ENCODE results near the gene DPP10. TPM values are rescaled to one million over a fixed set of nuclear protein-coding genes. Genes with fewer than 3 reads are reported as not detected.
A peak's percentile ranks its signal among the peaks of the same experiment; 100 is the strongest.

Gene DPP10
- total and polyA plus RNA-seq, 4 experiments from 2014 or later = not detected

DNA sequence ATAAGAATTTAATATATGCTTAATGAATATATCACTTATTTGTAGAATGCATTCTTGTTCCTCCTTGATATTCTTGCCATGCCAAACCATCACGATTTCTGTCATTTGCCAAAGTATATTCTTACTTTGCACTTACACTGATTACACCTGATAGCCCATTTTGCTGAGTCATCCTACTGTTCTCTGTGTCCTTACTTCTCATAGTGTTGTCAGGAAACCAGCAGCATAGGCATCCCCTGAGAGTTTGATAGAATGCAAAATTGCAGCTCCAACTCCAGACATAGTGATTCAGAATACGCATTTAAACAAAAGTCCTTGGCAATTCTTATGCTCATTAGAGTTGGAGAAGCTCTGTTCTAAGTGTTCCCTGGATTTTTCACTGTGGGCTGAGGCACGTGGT is 687.1 kb downstream of the DPP10 start:
- intact Hi-C loops (cut with micrococcal nuclease) = no loop called here
- no peaks in the 10 kb centered on the region for H3K36me3 ChIP-seq (ENCODE audit: insufficient read depth, low read length)
- Mint-ChIP-seq H3K9me3 (peaks cover 0 to 8% (median 2%) of the 10 kb centered on the region in 8 donors), H3K27me3 (no peaks in the 10 kb centered on the region), H3K27ac (no peak overlapping the region), H3K4me3 (no peak overlapping the region), H3K4me1 (no peaks in the 10 kb centered on the region), H3K36me3 (no peaks in the 10 kb centered on the region)
- ChIA-PET CTCF (ENCODE audit: partially characterized antibody) (no interaction called here), POLR2A (ENCODE audit: partially characterized antibody) (no interaction called here)
- no peak overlapping the region for H3K27ac ChIP-seq (ENCODE audit: low read depth, low read length)
- DNase-seq = no peak
- H3K4me3 ChIP-seq (ENCODE audit: low read length in 2 of 2) = no peak overlapping the region
- H3K4me1 ChIP-seq (ENCODE audit: insufficient read depth, low read length) = no peaks in the 10 kb centered on the region
- no peaks in the 10 kb centered on the region for H3K9me3 ChIP-seq (ENCODE audit: control insufficient read depth in 1 of 2, low read length in 2 of 2)
- H3K27me3 ChIP-seq (ENCODE audit: insufficient read depth, low read length) = no peaks in the 10 kb centered on the region

GRCh38 chr2:115160531-115161080 is 718.2 kb downstream of the DPP10 start:
- POLR2A ChIA-PET (ENCODE audit: partially characterized antibody) = no interaction called here

GRCh38 chr2:115161081-115161770 is 718.8 kb downstream of the DPP10 start:
- Histone ChIP-seq H3K9me3 (ENCODE audit: control insufficient read depth in 1 of 2, low read length in 2 of 2) (no peaks in the 10 kb centered on the region), H3K4me1 (ENCODE audit: insufficient read depth, low read length) (no peaks in the 10 kb centered on the region), H3K36me3 (ENCODE audit: insufficient read depth, low read length) (no peaks in the 10 kb centered on the region), H3K27me3 (ENCODE audit: insufficient read depth, low read length) (no peaks in the 10 kb centered on the region), H3K27ac (ENCODE audit: low read depth, low read length) (no peak overlapping the region), H3K4me3 (ENCODE audit: low read length in 2 of 2) (no peak overlapping the region)
- Mint-ChIP-seq H3K9me3 (peaks cover 0 to 21% (median 9%) of the 10 kb centered on the region in 8 donors), H3K4me1 (peaks cover 0 to 11% (median 3%) of the 10 kb centered on the region in 4 donors), H3K27ac (no peak overlapping the region), H3K27me3 (peaks cover 13 to 19% of the 10 kb centered on the region in 2 donors), H3K4me3 (peak overlapping the region in 3 of 8 donors; percentile 38 to 70 (median 48)), H3K36me3 (no peaks in the 10 kb centered on the region)
- CTCF ChIA-PET (ENCODE audit: partially characterized antibody) = no interaction called here
- intact Hi-C loops (cut with micrococcal nuclease) = no loop called here
- DNase-seq = no peak
- POLR2A ChIA-PET (ENCODE audit: partially characterized antibody) = no interaction called here

More at GRCh38 chr2:115160531-115161080, 718.2 kb downstream of the DPP10 start:
- Mint-ChIP-seq H3K27me3 (peaks cover 13 to 19% of the 10 kb centered on the region in 2 donors), H3K4me1 (peaks cover 0 to 11% (median 3%) of the 10 kb centered on the region in 4 donors), H3K27ac (no peak overlapping the region), H3K36me3 (no peaks in the 10 kb centered on the region), H3K9me3 (peaks cover 0 to 21% (median 10%) of the 10 kb centered on the region in 8 donors), H3K4me3 (peak overlapping the region in 3 of 8 donors; percentile 38 to 70 (median 48))
- no peak for DNase-seq
- intact Hi-C loops (cut with micrococcal nuclease) = no loop called here
- H3K36me3 ChIP-seq (ENCODE audit: insufficient read depth, low read length) = no peaks in the 10 kb centered on the region
- no peak overlapping the region for H3K27ac ChIP-seq (ENCODE audit: low read depth, low read length)
- no peaks in the 10 kb centered on the region for H3K4me1 ChIP-seq (ENCODE audit: insufficient read depth, low read length)
- no peaks in the 10 kb centered on the region for H3K9me3 ChIP-seq (ENCODE audit: control insufficient read depth in 1 of 2, low read length in 2 of 2)
- H3K4me3 ChIP-seq (ENCODE audit: low read length in 2 of 2) = no peak overlapping the region
- H3K27me3 ChIP-seq (ENCODE audit: insufficient read depth, low read length) = no peaks in the 10 kb centered on the region
- CTCF ChIA-PET (ENCODE audit: partially characterized antibody) = no interaction called here

- Histone ChIP-seq H3K4me3 (ENCODE audit: low read length in 2 of 2) (no peak overlapping the region), H3K4me1 (ENCODE audit: insufficient read depth, low read length) (no peaks in the 10 kb centered on the region), H3K36me3 (ENCODE audit: insufficient read depth, low read length) (no peaks in the 10 kb centered on the region), H3K9me3 (ENCODE audit: control insufficient read depth in 1 of 2, low read length in 2 of 2) (no peaks in the 10 kb centered on the region), H3K27ac (ENCODE audit: low read depth, low read length) (no peak overlapping the region), H3K27me3 (ENCODE audit: insufficient read depth, low read length) (no peaks in the 10 kb centered on the region)
- no peak overlapping the region for H3K4me3 Mint-ChIP-seq
- H3K27ac Mint-ChIP-seq = no peak overlapping the region
- no peaks in the 10 kb centered on the region for H3K36me3 Mint-ChIP-seq
- H3K9me3 Mint-ChIP-seq = peaks cover 0 to 22% (median 9%) of the 10 kb centered on the region in 8 donors
- peaks cover 0 to 11% (median 3%) of the 10 kb centered on the region in 4 donors for H3K4me1 Mint-ChIP-seq
- POLR2A ChIA-PET (ENCODE audit: partially characterized antibody) = no interaction called here
- H3K27me3 Mint-ChIP-seq = peaks cover 13 to 19% of the 10 kb centered on the region in 2 donors
- DNase-seq = no peak
- intact Hi-C loops (cut with micrococcal nuclease) = no loop called here
- CTCF ChIA-PET (ENCODE audit: partially characterized antibody) = no interaction called here
Observed at GRCh38 chr2:115161771-115162493, 719.5 kb downstream of the DPP10 start.

DNA sequence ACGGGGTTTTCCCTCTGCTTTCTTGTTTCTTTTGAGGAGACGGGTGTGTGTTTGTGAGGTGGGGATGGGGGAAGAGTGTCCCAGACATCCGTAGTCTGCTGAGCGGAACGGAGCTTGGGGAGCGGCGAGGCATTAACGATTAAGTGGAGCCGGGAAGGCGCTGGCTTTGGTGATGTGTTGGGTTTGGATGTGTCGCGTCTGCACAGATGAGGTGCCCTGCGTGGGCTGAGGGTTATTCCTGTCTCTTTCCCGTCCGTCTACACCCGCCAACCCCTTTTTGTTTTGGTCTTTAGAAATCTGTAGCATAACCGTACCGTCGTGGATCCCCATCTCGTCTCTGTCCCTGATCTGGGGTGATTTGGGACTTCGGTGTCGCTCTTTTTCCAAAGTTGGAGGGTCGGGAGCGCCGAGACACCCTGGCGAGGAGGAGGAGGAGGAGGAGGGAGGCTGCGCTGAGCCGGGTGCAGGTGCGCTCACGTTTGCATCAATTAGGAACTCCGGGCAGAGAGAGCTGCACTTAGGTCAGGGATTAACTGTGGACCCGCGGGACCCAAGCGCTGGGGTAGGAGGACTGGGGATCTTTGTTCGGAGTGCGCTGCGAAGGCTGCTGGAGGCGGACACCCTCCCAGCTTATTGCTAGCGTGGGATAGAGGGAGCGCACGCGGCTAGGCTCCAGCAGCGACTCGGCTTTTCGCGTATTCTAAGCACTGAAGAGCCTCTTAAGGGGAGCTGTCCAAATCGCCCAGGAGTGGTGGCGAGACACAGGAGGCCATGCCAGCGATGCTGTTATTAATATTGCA is 720.3 kb downstream of the DPP10 start:
- H3K36me3 Mint-ChIP-seq = no peaks in the 10 kb centered on the region
- no peaks in the 10 kb centered on the region for H3K27me3 ChIP-seq (ENCODE audit: insufficient read depth, low read length)
- H3K27ac Mint-ChIP-seq = peak overlapping the region in 1 of 7 donors; percentile 76
- H3K27me3 Mint-ChIP-seq = peaks cover 13 to 19% of the 10 kb centered on the region in 2 donors
- intact Hi-C loops (cut with micrococcal nuclease) = no loop called here
- no peak overlapping the region for H3K4me3 ChIP-seq (ENCODE audit: low read length in 2 of 2)
- H3K4me1 ChIP-seq (ENCODE audit: insufficient read depth, low read length) = no peaks in the 10 kb centered on the region
- H3K27ac ChIP-seq (ENCODE audit: low read depth, low read length) = no peak overlapping the region
- H3K4me1 Mint-ChIP-seq = peaks cover 0 to 11% (median 3%) of the 10 kb centered on the region in 4 donors
- no peaks in the 10 kb centered on the region for H3K9me3 ChIP-seq (ENCODE audit: control insufficient read depth in 1 of 2, low read length in 2 of 2)
- DNase-seq = no peak
- ChIA-PET POLR2A (ENCODE audit: partially characterized antibody) (no interaction called here), CTCF (ENCODE audit: partially characterized antibody) (no interaction called here)
- H3K36me3 ChIP-seq (ENCODE audit: insufficient read depth, low read length) = no peaks in the 10 kb centered on the region
- peaks cover 0 to 27% (median 9%) of the 10 kb centered on the region in 8 donors for H3K9me3 Mint-ChIP-seq
- no peak overlapping the region for H3K4me3 Mint-ChIP-seq

GRCh38 chr2:115163572-115163971 is 721.1 kb downstream of the DPP10 start:
- no peak overlapping the region for H3K4me3 Mint-ChIP-seq

More at GRCh38 chr2:115163572-115163971, 721.1 kb downstream of the DPP10 start:
- POLR2A ChIA-PET (ENCODE audit: partially characterized antibody) = no interaction called here
- no peak overlapping the region for H3K4me3 ChIP-seq (ENCODE audit: low read length in 2 of 2)
- H3K27ac Mint-ChIP-seq = no peak overlapping the region
- intact Hi-C loops (cut with micrococcal nuclease) = no loop called here
- peaks cover 0 to 27% (median 9%) of the 10 kb centered on the region in 8 donors for H3K9me3 Mint-ChIP-seq
- CTCF ChIA-PET (ENCODE audit: partially characterized antibody) = no interaction called here
- no peaks in the 10 kb centered on the region for H3K9me3 ChIP-seq (ENCODE audit: control insufficient read depth in 1 of 2, low read length in 2 of 2)
- peaks cover 13 to 19% of the 10 kb centered on the region in 2 donors for H3K27me3 Mint-ChIP-seq
- no peaks in the 10 kb centered on the region for H3K36me3 Mint-ChIP-seq
- no peak overlapping the region for H3K27ac ChIP-seq (ENCODE audit: low read depth, low read length)
- no peaks in the 10 kb centered on the region for H3K27me3 ChIP-seq (ENCODE audit: insufficient read depth, low read length)
- peaks cover 0 to 11% (median 3%) of the 10 kb centered on the region in 4 donors for H3K4me1 Mint-ChIP-seq
- no peaks in the 10 kb centered on the region for H3K4me1 ChIP-seq (ENCODE audit: insufficient read depth, low read length)
- H3K36me3 ChIP-seq (ENCODE audit: insufficient read depth, low read length) = no peaks in the 10 kb centered on the region
- DNase-seq = no peak

Data from CD4-positive, alpha-beta memory T cell (primary cell).